ENCODE results near the gene MCL1.

MCL1 gene

GRCh38 chr1:150529017-150529416, 50.4 kb downstream of the MCL1 start:
- Histone ChIP-seq H3K36me3 (ENCODE audit: control insufficient read depth, insufficient read depth, low read length) (no peaks in the 10 kb centered on the region), H3K27ac (ENCODE audit: low read depth, low read length) (no peak overlapping the region), H3K27me3 (ENCODE audit: control insufficient read depth, insufficient read depth, low read length) (no peaks in the 10 kb centered on the region), H3K9me3 (ENCODE audit: control insufficient read depth, insufficient read depth, low read depth, low read length) (no peaks in the 10 kb centered on the region), H3K4me3 (ENCODE audit: low read depth, low read length) (no peak overlapping the region), H3K4me1 (ENCODE audit: control insufficient read depth, insufficient read depth, low read length) (no peaks in the 10 kb centered on the region), H3K9ac (ENCODE audit: low read length) (no peak overlapping the region)

- H3K4me3 ChIP-seq (ENCODE audit: low read depth, low read length): no peak overlapping the region
- H3K4me1 ChIP-seq (ENCODE audit: control insufficient read depth, insufficient read depth, low read length): no peaks in the 10 kb centered on the region
- H3K27me3 ChIP-seq (ENCODE audit: control insufficient read depth, insufficient read depth, low read length): no peaks in the 10 kb centered on the region
- H3K9me3 ChIP-seq (ENCODE audit: control insufficient read depth, insufficient read depth, low read depth, low read length): no peaks in the 10 kb centered on the region
- no peak overlapping the region for H3K27ac ChIP-seq (ENCODE audit: low read depth, low read length)
- no peaks in the 10 kb centered on the region for H3K36me3 ChIP-seq (ENCODE audit: control insufficient read depth, insufficient read depth, low read length)
- no peak overlapping the region for H3K9ac ChIP-seq (ENCODE audit: low read length)
These were observed 51.2 kb downstream of the MCL1 start for GRCh38 chr1:150528196-150528595.

- H3K9me3 ChIP-seq (ENCODE audit: control insufficient read depth, insufficient read depth, low read depth, low read length): no peaks in the 10 kb centered on the region
- H3K9ac ChIP-seq (ENCODE audit: low read length): no peak overlapping the region
- no peaks in the 10 kb centered on the region for H3K27me3 ChIP-seq (ENCODE audit: control insufficient read depth, insufficient read depth, low read length)
- no peaks in the 10 kb centered on the region for H3K4me1 ChIP-seq (ENCODE audit: control insufficient read depth, insufficient read depth, low read length)
- H3K4me3 ChIP-seq (ENCODE audit: low read depth, low read length): no peak overlapping the region
- no peaks in the 10 kb centered on the region for H3K36me3 ChIP-seq (ENCODE audit: control insufficient read depth, insufficient read depth, low read length)
- H3K27ac ChIP-seq (ENCODE audit: low read depth, low read length): no peak overlapping the region
These were observed 54.1 kb downstream of the MCL1 start for GRCh38 chr1:150525348-150525747.
